Measurements from ENCODE around the gene CCDC51.
"Not testable (repeated sequence)": the region's sequence is repeated elsewhere in the genome, so short reads cannot be mapped to it uniquely, and the experiment has no call there.

Gene CCDC51

GRCh38 chr3:48439820-48440589 lies at the start of gene CCDC51, which contains the start of gene TMA7:
CCDC51 (minus strand) TSS chr3:48440119; CDS start chr3:48435128, 4,991 bp downstream.
TMA7 (plus strand) TSS chr3:48440257; CDS start chr3:48440297, 40 bp downstream.
- peak; percentile 97 for DNase-seq (ENCODE audit: low read depth)

GRCh38 chr3:48486952-48487351 lies 47.0 kb upstream of the CCDC51 start:
- no peak for DNase-seq (ENCODE audit: low read depth)

DNA sequence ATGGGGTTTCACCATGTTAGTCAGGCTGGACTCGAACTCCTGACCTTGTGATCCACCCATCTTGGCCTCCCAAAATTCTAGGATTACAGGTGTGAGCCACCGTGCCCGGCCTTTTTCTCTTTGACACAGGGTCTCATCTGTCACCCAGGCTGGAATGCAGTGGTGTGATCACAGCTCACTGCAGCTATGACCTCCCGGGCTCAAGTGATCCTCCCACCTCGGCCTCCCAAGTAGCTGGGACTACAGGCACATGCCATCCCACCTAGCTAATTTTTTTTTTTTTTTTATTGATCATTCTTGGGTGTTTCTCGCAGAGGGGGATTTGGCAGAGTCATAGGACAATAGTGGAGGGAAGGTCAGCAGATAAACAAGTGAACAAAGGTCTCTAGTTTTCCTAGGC lies 42.9 kb upstream of the CCDC51 start:
- not testable (repeated sequence) for DNase-seq (ENCODE audit: low read depth)

- DNase-seq (ENCODE audit: low read depth): not testable (repeated sequence)
These were observed 41.0 kb upstream of the CCDC51 start for GRCh38 chr3:48480891-48481290.

GRCh38 chr3:48478626-48479555 lies 39.0 kb upstream of the CCDC51 start:
- DNase-seq (ENCODE audit: low read depth): peak; percentile 33

GRCh38 chr3:48477959-48478520 lies 38.1 kb upstream of the CCDC51 start:
- DNase-seq (ENCODE audit: low read depth): no peak

DNA sequence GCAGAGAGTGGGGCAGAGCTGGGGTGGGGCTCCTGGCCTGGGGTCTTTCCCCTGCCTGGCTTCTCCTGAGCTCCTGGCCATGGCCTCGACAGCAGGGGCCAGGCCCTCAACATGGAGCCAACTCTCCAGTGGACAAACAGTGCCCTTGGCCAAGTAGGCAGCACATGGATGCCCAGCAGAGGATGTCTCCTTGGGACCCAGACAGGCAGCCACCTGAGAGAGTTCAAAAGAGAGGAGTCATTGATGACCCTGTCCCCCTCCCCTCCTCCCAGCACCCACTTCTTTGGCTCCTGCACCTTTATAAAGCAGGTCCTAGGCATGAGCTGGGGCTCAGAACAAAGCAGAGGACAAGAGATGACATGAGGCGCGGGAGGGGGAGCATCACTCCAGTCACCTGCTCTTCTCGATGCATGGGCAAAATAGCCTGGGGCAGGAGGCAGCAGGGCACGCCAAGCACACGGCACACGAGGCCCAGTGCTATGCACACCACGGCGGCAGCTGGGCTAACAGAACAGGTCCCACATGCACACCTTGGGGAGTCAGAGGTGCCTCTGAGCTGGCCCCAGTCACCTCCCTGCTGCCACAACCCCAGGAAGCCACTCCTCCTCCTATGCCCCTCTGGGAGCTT lies 36.6 kb upstream of the CCDC51 start:
- no peak for DNase-seq (ENCODE audit: low read depth)

- DNase-seq (ENCODE audit: low read depth): no peak
These were observed 35.3 kb upstream of the CCDC51 start for GRCh38 chr3:48475188-48475587.

- DNase-seq (ENCODE audit: low read depth): no peak
These were observed 34.7 kb upstream of the CCDC51 start for GRCh38 chr3:48474619-48475018.

DNA sequence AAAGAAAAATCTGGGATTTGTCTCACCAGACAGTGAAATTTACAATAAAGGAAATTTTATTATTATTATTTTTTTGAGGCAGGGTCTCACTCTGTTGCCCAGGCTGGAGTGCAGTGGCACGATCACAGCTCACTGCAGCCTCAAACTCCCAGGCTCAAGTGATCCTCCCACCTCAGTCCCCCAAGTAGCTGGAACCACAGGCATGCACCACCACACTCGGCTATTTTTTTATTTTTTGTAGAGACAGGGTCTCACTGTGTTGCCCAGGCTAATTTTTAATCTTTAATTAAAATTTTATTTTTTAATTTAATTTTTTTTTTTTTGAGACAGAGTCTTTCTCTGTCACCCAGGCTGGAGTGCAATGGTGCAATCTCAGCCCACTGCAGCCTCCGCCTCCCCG lies 34.1 kb upstream of the CCDC51 start:
- not testable (repeated sequence) for DNase-seq (ENCODE audit: low read depth)

DNA sequence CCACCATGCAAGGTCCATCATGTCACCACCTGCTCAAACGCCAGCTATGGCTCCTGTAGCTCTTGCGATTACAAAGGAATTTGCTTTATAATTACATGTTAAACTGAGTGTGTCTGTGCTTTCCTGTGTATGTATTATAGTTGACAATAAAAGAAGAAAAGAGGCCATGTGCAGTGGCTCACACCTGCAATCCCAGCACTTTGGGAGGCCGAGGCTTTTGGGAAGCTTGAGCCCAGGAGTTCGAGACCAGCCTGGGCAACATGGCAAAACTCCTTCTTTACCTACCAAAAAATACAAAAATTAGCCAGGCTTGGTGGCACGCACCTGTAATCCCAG lies 33.7 kb upstream of the CCDC51 start:
- DNase-seq (ENCODE audit: low read depth): no peak

GRCh38 chr3:48472923-48473616 lies 33.2 kb upstream of the CCDC51 start:
- peak; percentile 88 for DNase-seq (ENCODE audit: low read depth)

- DNase-seq (ENCODE audit: low read depth): no peak
These were observed 32.7 kb upstream of the CCDC51 start for GRCh38 chr3:48472673-48472922.

GRCh38 chr3:48470286-48470685 lies 30.4 kb upstream of the CCDC51 start:
- no peak for DNase-seq (ENCODE audit: low read depth)

GRCh38 chr3:48469046-48469915 lies 29.4 kb upstream of the CCDC51 start:
- no peak for DNase-seq (ENCODE audit: low read depth)

DNA sequence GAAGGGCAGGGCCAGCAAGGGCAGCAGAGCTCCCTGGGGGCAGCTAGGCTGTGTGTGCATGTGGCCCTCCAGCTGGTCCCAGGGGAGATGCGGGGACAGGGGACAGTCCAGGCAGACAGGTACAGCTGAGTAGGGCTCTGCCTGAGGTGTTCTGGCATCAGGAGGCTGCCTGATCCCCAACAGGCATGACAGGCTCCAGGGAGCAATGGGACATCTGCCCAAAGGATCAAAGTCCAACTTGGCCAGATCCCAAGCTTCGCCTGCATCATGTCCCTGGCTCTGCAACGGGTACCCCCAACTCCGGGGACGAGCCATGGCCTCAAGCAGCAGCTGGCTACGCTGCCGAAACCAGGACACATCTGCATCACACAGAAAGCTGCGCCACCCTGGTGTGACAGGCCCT lies 28.4 kb upstream of the CCDC51 start:
- DNase-seq (ENCODE audit: low read depth): no peak

- no peak for DNase-seq (ENCODE audit: low read depth)
These were observed 27.8 kb upstream of the CCDC51 start for GRCh38 chr3:48467473-48468267.

DNA sequence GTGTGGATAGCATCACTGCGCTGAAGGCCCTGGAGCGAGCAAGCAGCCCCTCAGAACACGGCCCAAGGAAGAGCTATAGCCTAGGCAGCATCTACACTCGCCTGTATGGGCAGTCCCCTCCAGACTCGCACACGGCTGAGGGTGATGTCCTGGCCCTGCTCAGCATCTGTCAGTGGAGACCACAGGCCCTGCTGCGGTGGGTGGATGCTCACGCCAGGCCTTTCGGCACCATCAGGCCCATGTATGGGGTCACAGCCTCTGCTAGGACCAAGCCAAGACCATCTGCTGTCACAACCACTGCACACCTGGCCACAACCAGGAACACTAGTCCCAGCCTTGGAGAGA lies 27.2 kb upstream of the CCDC51 start:
- no peak for DNase-seq (ENCODE audit: low read depth)

- DNase-seq (ENCODE audit: low read depth): no peak
These were observed 26.6 kb upstream of the CCDC51 start for GRCh38 chr3:48466386-48467109.

Data from activated gamma-delta T cell treated with anti-CD3 and anti-CD28 coated beads, Interleukin-2, amount 50 U/mL, for 16 hours (primary cell).